HCT116 (cell line): Measurements from ENCODE around the gene TBCD. TPM values are rescaled to one million over a fixed set of nuclear protein-coding genes. Genes with fewer than 3 reads are reported as not detected.

ENCODE experiments used
- ATAC-seq: fragments of 200-7000 bp; cut with Tn5 transposase; 2 replicates; pipeline ENCODE4 v1.9.1; 2020; ENCODE audit warnings: mild to moderate bottlenecking, moderate library complexity
- BruUV-seq: library from RNA; stranded (reverse); fragments of 400-500 nt; replicated peaks from 2 replicates; lab custom pipeline; 2021; lab: Mats Ljungman, UMichigan
- CTCF ChIA-PET: fragments of 300-600 bp; sonication (Branson Sonifier 250); formaldehyde crosslinking; loops from one replicate; lab custom pipeline; 2021; ENCODE audit warnings: antibody characterized with exemption; lab: Charles Lee
- POLR2A ChIA-PET: fragments of 300-600, 350-600 bp; sonication (Branson Sonifier 250); formaldehyde crosslinking; loops from one replicate; lab custom pipeline; 2021; ENCODE audit warnings: antibody characterized with exemption; lab: Charles Lee
- RAD21 ChIA-PET, 2 experiments: fragments of 300-600 bp; sonication (Branson Sonifier 250); formaldehyde crosslinking; loops; one replicate each; lab custom pipeline; 2023; ENCODE audit warnings: low total read pairs in 2 of 2; ENCODE audit not compliant: uncharacterized antibody in 2 of 2, unreplicated experiment in 2 of 2, low non-redundant PET in 1 of 2; lab: Charles Lee
- DNase-seq: peaks from one replicate; pipeline ENCODE4 v3.0.0-alpha.2; 2010; ENCODE audit warnings: low read depth, low spot score
- H2AFZ ChIP-seq: fragments of 200-600 bp; shearing (Covaris generic), sonication (generic); 2 replicates; pipeline ENCODE4 v1.6.1; 2017; ENCODE audit warnings: low read depth, mixed run types, mixed read lengths, antibody characterized with exemption, low read length; ENCODE audit not compliant: poor library complexity, severe bottlenecking
- H3K27ac ChIP-seq: 2 replicates; pipeline ENCODE4 v1.5.1; 2012; ENCODE audit warnings: low read depth, low read length
- H3K27me3 ChIP-seq: fragments of 200-600 bp; sonication (generic); 2 replicates; pipeline ENCODE4 v1.6.1; 2016; ENCODE audit warnings: mixed run types, low read length, mixed read lengths; ENCODE audit not compliant: insufficient read depth
- H3K36me3 ChIP-seq, 2 experiments: fragments of 200-500 bp in 1 of 2; fragments of 200-600 bp in 1 of 2; sonication (Bioruptor generic) in 1 of 2; sonication (generic) in 1 of 2; 2 replicates each; pipeline versions ENCODE4 v1.5.1 to v1.6.1; 2014 to 2016; ENCODE audit warnings: low read length in 2 of 2, inconsistent platforms in 1 of 2, mixed read lengths in 1 of 2, mixed run types in 1 of 2; ENCODE audit not compliant: insufficient read depth in 2 of 2, control insufficient read depth in 1 of 2
- H3K4me1 ChIP-seq, 2 experiments: fragments of 200-600 bp in 1 of 2; sonication (generic) in 1 of 2; 2 replicates each; pipeline versions ENCODE4 v1.5.1 to v1.6.1; 2012 to 2017; ENCODE audit warnings: low read length in 2 of 2, inconsistent platforms in 1 of 2, mild to moderate bottlenecking in 1 of 2, mixed read lengths in 1 of 2, mixed run types in 1 of 2, moderate library complexity in 1 of 2; ENCODE audit not compliant: insufficient read depth in 2 of 2, control insufficient read depth in 1 of 2
- H3K4me2 ChIP-seq: fragments of 200-600 bp; sonication (generic); 2 replicates; pipeline ENCODE4 v1.6.1; 2017; ENCODE audit warnings: mixed run types, low read length, mixed read lengths
- H3K4me3 ChIP-seq, 2 experiments: fragments of 200-600 bp in 1 of 2; sonication (generic) in 1 of 2; replicated peaks in 1 of 2; 2 replicates each; pipeline ENCODE4 v1.5.1; 2011 to 2016; ENCODE audit warnings: low read length in 2 of 2, control low read depth in 1 of 2, low read depth in 1 of 2, mild to moderate bottlenecking in 1 of 2, mixed read lengths in 1 of 2, mixed run types in 1 of 2
- H3K79me2 ChIP-seq: fragments of 200-600 bp; sonication (generic); 2 replicates; pipeline ENCODE4 v1.6.1; 2017; ENCODE audit warnings: mild to moderate bottlenecking, mixed run types, low read length, moderate library complexity, mixed read lengths; ENCODE audit not compliant: insufficient read depth
- H3K9ac ChIP-seq: fragments of 200-600 bp; sonication (generic); 2 replicates; pipeline ENCODE4 v1.6.1; 2016; ENCODE audit warnings: low read length, mixed read lengths
- H3K9me2 ChIP-seq: fragments of 200-600 bp; sonication (generic), shearing (Covaris generic); 2 replicates; pipeline ENCODE4 v1.6.1; 2017; ENCODE audit warnings: mixed run types, mild to moderate bottlenecking, moderate library complexity; ENCODE audit not compliant: insufficient read depth
- H3K9me3 ChIP-seq, 2 experiments: fragments of 200-500 bp in 1 of 2; fragments of 200-600 bp in 1 of 2; sonication (Bioruptor generic) in 1 of 2; sonication (generic) in 1 of 2; 2 replicates each; pipeline ENCODE4 v1.6.1; 2014 to 2017; ENCODE audit warnings: low read length in 2 of 2, mixed read lengths in 2 of 2, inconsistent platforms in 1 of 2, low read depth in 1 of 2, mild to moderate bottlenecking in 1 of 2, mixed run types in 1 of 2, moderate library complexity in 1 of 2; ENCODE audit not compliant: control insufficient read depth in 1 of 2, insufficient read depth in 1 of 2
- H4K20me1 ChIP-seq: fragments of 200-600 bp; sonication (generic), shearing (Covaris generic); 2 replicates; pipeline ENCODE4 v1.6.1; 2017; ENCODE audit warnings: mixed run types, mild to moderate bottlenecking, moderate library complexity; ENCODE audit not compliant: insufficient read depth
- CEBPB ChIP-seq: IDR thresholded peaks from 2 replicates; pipeline ENCODE4 v1.6.1; 2012; ENCODE audit warnings: low read depth
- ELF1 ChIP-seq: IDR thresholded peaks from 2 replicates; pipeline ENCODE4 v1.6.1; 2012; ENCODE audit warnings: low read depth, borderline replicate concordance
- EZH2 ChIP-seq: fragments of 200-600 bp; sonication (generic); IDR thresholded peaks from 2 replicates; pipeline ENCODE4 v1.6.1; 2017; ENCODE audit warnings: antibody characterized with exemption, mixed run types
- EZH2phosphoT487 ChIP-seq: fragments of 200-600 bp; IDR thresholded peaks from 2 replicates; pipeline ENCODE4 v1.6.1; 2018; ENCODE audit warnings: antibody characterized with exemption, borderline replicate concordance
- POLR2A ChIP-seq: IDR thresholded peaks from 2 replicates; pipeline ENCODE4 v1.7.0; 2011; ENCODE audit warnings: borderline replicate concordance; ENCODE audit not compliant: insufficient read depth, insufficient read length; ENCODE audit errors: extremely low read depth
- POLR2AphosphoS5 ChIP-seq: IDR thresholded peaks from 2 replicates; pipeline ENCODE4 v1.6.1; 2011; ENCODE audit warnings: mild to moderate bottlenecking, low read depth, low read length, moderate library complexity
- RAD21 ChIP-seq: IDR thresholded peaks from 2 replicates; pipeline ENCODE4 v1.6.1; 2012; ENCODE audit warnings: low read depth, mild to moderate bottlenecking
- SIN3A ChIP-seq: IDR thresholded peaks from 2 replicates; pipeline ENCODE4 v1.6.1; 2012; ENCODE audit warnings: low read depth
- TCF7L2 ChIP-seq: IDR thresholded peaks from 2 replicates; pipeline ENCODE4 v1.7.0; 2011; ENCODE audit warnings: borderline replicate concordance, inconsistent platforms; ENCODE audit not compliant: insufficient read depth, insufficient read length; ENCODE audit errors: extremely low read depth
- YY1 ChIP-seq: IDR thresholded peaks from 2 replicates; pipeline ENCODE4 v1.6.1; 2011; ENCODE audit warnings: low read length, low read depth, moderate library complexity, mild to moderate bottlenecking; ENCODE audit not compliant: insufficient replicate concordance; ENCODE audit errors: extremely low read depth
- ZFX ChIP-seq: fragments of 450-650 bp; IDR thresholded peaks from 2 replicates; pipeline ENCODE4 v1.6.1; 2017
- ZNF274 ChIP-seq: fragments of 200-500 bp; sonication (Bioruptor generic); IDR thresholded peaks from 2 replicates; pipeline ENCODE4 v1.6.1; 2014; ENCODE audit warnings: mild to moderate bottlenecking, low read depth, low read length, inconsistent platforms
- intact Hi-C: fragments of 100-400 bp; cut with micrococcal nuclease; formaldehyde crosslinking; loops from 2 replicates; pipeline ENCODE4 v1.10.0; 2022
- total RNA-seq: library from RNA; stranded (reverse); gene quantifications from one replicate; pipeline ENCODE4 v1.2.1, GENCODE V29; 2021; ENCODE audit not compliant: unreplicated experiment
- TF ChIP-seq, protein P1 (sequence below), 3 experiments: fragments of 200-600 bp in 1 of 3; sonication (generic) in 1 of 3; IDR thresholded peaks in 2 of 3; conservative IDR thresholded peaks in 1 of 3; 2 replicates each; pipeline ENCODE4 v1.5.1; 2012 to 2017; ENCODE audit warnings: low read depth in 2 of 3, low read length in 2 of 3, antibody characterized with exemption in 1 of 3, borderline replicate concordance in 1 of 3, control low read depth in 1 of 3, mild to moderate bottlenecking in 1 of 3, mixed read lengths in 1 of 3, mixed run types in 1 of 3, moderate library complexity in 1 of 3; ENCODE audit not compliant: insufficient read depth in 1 of 3
- TF ChIP-seq, protein P2 (sequence below): IDR thresholded peaks from 2 replicates; pipeline ENCODE4 v1.6.1; 2012; ENCODE audit warnings: low read depth
- TF ChIP-seq, protein P3 (sequence below): IDR thresholded peaks from 2 replicates; pipeline ENCODE4 v1.6.1; 2011; ENCODE audit warnings: mild to moderate bottlenecking, low read length, moderate library complexity; ENCODE audit not compliant: insufficient replicate concordance; ENCODE audit errors: extremely low read depth

TBCD gene
- total RNA-seq, 1 experiment from 2014 or later = 152 TPM

DNA sequence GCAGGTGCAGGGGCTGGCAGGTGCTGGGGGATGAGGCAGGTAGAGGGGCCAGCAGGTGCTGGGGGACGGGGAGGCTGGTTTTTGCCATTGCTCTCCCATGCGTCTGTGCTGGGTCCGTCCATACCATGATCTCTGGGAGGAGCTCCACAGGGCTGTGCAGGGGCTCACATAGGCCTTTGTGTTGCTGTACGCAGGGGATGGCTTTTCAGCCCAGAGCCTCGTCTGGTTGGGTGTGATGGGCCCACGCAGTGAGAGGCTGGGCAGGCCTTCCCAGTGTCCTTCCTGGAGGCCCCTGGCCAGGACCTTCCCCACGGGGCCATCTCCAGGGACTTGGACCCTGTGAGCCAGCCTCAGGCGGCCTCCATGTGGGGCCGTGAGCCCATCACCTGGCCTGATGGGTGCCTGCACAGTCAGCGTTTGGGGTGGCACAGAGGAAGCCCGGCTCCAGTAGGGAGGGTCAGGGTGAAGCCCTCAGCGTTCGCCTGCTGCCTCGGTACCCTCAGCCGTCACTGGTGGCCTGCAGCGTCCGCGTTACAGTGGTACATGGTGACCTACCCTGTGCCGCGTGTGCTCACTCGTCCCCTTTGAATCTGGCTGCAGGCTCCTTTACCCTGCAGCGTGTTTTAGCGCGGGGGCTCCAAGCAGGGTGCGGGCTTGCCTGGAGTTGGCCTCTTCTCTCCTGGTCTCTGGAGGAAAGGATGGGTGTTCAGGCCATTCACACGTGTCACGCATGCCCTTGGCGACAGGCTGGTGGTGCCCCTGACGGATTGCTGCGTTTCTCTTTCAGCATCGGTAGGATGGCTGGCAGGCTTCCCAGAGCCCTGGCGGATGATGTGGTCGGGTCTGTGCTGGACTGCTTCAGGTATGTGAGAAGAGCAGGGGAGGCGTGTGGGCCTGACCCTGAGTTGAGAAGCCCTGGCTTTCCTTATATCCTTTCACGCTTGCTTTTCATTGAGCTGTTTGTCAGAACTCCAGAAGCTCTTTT is 57.3 kb downstream of the TBCD start:
- H3K4me1 ChIP-seq = no peaks in the 10 kb centered on the region
- no peaks in the 10 kb centered on the region for H3K9me2 ChIP-seq
- no peaks in the 10 kb centered on the region for H3K27me3 ChIP-seq
- peaks cover 2 to 28% of the 10 kb centered on the region in 2 experiments; a peak in 1 of 4 replicates for H3K36me3 ChIP-seq
- ChIA-PET RAD21 (no interaction called here), CTCF (no interaction called here)
- no peak overlapping the region for H3K9ac ChIP-seq
- H3K4me2 ChIP-seq = no peak overlapping the region
- ATAC-seq = peak; percentile 13; the same call in 1 of the 2 replicates
- H4K20me1 ChIP-seq = no peaks in the 10 kb centered on the region
- intact Hi-C loops = no loop called here
- peaks cover 6% of the 10 kb centered on the region; the same call in 1 of the 2 replicates for H3K79me2 ChIP-seq
- TF ChIP-seq POLR2AphosphoS5 (no peak), YY1 (no peak), ZFX (no peak), SIN3A (no peak), CEBPB (no peak), TCF7L2 (no peak), ELF1 (no peak), POLR2A (no peak), EZH2 (no peak), EZH2phosphoT487 (no peak), ZNF274 (no peak), RAD21 (no peak)
- TF ChIP-seq, protein P1, sequence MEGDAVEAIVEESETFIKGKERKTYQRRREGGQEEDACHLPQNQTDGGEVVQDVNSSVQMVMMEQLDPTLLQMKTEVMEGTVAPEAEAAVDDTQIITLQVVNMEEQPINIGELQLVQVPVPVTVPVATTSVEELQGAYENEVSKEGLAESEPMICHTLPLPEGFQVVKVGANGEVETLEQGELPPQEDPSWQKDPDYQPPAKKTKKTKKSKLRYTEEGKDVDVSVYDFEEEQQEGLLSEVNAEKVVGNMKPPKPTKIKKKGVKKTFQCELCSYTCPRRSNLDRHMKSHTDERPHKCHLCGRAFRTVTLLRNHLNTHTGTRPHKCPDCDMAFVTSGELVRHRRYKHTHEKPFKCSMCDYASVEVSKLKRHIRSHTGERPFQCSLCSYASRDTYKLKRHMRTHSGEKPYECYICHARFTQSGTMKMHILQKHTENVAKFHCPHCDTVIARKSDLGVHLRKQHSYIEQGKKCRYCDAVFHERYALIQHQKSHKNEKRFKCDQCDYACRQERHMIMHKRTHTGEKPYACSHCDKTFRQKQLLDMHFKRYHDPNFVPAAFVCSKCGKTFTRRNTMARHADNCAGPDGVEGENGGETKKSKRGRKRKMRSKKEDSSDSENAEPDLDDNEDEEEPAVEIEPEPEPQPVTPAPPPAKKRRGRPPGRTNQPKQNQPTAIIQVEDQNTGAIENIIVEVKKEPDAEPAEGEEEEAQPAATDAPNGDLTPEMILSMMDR (IDR thresholded peaks at IDR 0.05 in 2 of 3, conservative IDR thresholded peaks at IDR 0.05 in 1 of 3; ENCODE audit: borderline replicate concordance in 1 of 3, insufficient read depth in 1 of 3, low read depth in 2 of 3, low read length in 2 of 3) = no peak
- TF ChIP-seq, protein P2, sequence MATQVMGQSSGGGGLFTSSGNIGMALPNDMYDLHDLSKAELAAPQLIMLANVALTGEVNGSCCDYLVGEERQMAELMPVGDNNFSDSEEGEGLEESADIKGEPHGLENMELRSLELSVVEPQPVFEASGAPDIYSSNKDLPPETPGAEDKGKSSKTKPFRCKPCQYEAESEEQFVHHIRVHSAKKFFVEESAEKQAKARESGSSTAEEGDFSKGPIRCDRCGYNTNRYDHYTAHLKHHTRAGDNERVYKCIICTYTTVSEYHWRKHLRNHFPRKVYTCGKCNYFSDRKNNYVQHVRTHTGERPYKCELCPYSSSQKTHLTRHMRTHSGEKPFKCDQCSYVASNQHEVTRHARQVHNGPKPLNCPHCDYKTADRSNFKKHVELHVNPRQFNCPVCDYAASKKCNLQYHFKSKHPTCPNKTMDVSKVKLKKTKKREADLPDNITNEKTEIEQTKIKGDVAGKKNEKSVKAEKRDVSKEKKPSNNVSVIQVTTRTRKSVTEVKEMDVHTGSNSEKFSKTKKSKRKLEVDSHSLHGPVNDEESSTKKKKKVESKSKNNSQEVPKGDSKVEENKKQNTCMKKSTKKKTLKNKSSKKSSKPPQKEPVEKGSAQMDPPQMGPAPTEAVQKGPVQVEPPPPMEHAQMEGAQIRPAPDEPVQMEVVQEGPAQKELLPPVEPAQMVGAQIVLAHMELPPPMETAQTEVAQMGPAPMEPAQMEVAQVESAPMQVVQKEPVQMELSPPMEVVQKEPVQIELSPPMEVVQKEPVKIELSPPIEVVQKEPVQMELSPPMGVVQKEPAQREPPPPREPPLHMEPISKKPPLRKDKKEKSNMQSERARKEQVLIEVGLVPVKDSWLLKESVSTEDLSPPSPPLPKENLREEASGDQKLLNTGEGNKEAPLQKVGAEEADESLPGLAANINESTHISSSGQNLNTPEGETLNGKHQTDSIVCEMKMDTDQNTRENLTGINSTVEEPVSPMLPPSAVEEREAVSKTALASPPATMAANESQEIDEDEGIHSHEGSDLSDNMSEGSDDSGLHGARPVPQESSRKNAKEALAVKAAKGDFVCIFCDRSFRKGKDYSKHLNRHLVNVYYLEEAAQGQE = no peak
- TF ChIP-seq, protein P3, sequence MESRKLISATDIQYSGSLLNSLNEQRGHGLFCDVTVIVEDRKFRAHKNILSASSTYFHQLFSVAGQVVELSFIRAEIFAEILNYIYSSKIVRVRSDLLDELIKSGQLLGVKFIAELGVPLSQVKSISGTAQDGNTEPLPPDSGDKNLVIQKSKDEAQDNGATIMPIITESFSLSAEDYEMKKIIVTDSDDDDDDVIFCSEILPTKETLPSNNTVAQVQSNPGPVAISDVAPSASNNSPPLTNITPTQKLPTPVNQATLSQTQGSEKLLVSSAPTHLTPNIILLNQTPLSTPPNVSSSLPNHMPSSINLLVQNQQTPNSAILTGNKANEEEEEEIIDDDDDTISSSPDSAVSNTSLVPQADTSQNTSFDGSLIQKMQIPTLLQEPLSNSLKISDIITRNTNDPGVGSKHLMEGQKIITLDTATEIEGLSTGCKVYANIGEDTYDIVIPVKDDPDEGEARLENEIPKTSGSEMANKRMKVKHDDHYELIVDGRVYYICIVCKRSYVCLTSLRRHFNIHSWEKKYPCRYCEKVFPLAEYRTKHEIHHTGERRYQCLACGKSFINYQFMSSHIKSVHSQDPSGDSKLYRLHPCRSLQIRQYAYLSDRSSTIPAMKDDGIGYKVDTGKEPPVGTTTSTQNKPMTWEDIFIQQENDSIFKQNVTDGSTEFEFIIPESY = no peak
- TF ChIP-seq, all 23 proteins: peak for 0
- POLR2A ChIA-PET = no interaction called here
- DNase-seq = no peak
- Histone ChIP-seq H2AFZ (no peak overlapping the region), H3K9me3 (no peaks in the 10 kb centered on the region), H3K4me3 (no peak overlapping the region), H3K27ac (no peak overlapping the region)
- no TSS peak for BruUV-seq
